AG04450 (cell line): ENCODE measurements around the gene NADK2. TPM values are rescaled to one million over a fixed set of nuclear protein-coding genes. Genes with fewer than 3 reads are reported as not detected.

Experiments used
- CTCF ChIA-PET: fragments of 300-600, 350-600 bp; formaldehyde crosslinking; extraction: SDS; loops from one replicate; lab custom pipeline; 2022; ENCODE audit warnings: antibody characterized with exemption, inconsistent platforms; lab: Charles Lee
- POLR2A ChIA-PET: fragments of 350-600 bp; formaldehyde crosslinking; extraction: SDS; loops from one replicate; lab custom pipeline; 2021; ENCODE audit warnings: antibody characterized with exemption, inconsistent platforms; lab: Yijun Ruan, JAX
- DNase-seq: peaks from one replicate; pipeline ENCODE4 v3.0.0-alpha.2; 2011; ENCODE audit warnings: low read depth, low spot score
- H3K27ac ChIP-seq: one replicate; pipeline ENCODE4 v1.5.1; 2012; ENCODE audit warnings: low read depth, low read length, control low read depth
- H3K27me3 ChIP-seq: one replicate; pipeline ENCODE4 v1.6.0; 2012; ENCODE audit warnings: low read length; ENCODE audit not compliant: control insufficient read depth, insufficient read depth
- H3K4me3 ChIP-seq: 2 replicates; pipeline ENCODE4 v1.5.1; 2011; ENCODE audit warnings: mild to moderate bottlenecking, low read depth, low read length, control low read depth
- H3K9me3 ChIP-seq: 2 replicates; pipeline ENCODE4 v1.5.1; 2012; ENCODE audit warnings: low read length; ENCODE audit not compliant: control insufficient read depth, insufficient read depth
- polyA plus RNA-seq: library from polyadenylated mRNA; depleted of rRNA; stranded (reverse); fragments of >200 nt; gene quantifications from 2 replicates; pipeline ENCODE4 v1.2.3, GENCODE V29; 2011
- TF ChIP-seq, protein P1 (sequence below): IDR thresholded peaks from 2 replicates; pipeline ENCODE4 v1.5.1; 2011; ENCODE audit warnings: low read depth, low read length, control low read depth, inconsistent platforms

Gene NADK2
- polyA plus RNA-seq, 1 experiment, result 18.5 TPM

- 0 out of 2 replicates have a peak, but pooled peaks cover 2% of the 10 kb centered on the region for H3K9me3 ChIP-seq
- no peak overlapping the region for H3K27ac ChIP-seq
- H3K27me3 ChIP-seq, result no peaks in the 10 kb centered on the region
- TF ChIP-seq, protein P1, sequence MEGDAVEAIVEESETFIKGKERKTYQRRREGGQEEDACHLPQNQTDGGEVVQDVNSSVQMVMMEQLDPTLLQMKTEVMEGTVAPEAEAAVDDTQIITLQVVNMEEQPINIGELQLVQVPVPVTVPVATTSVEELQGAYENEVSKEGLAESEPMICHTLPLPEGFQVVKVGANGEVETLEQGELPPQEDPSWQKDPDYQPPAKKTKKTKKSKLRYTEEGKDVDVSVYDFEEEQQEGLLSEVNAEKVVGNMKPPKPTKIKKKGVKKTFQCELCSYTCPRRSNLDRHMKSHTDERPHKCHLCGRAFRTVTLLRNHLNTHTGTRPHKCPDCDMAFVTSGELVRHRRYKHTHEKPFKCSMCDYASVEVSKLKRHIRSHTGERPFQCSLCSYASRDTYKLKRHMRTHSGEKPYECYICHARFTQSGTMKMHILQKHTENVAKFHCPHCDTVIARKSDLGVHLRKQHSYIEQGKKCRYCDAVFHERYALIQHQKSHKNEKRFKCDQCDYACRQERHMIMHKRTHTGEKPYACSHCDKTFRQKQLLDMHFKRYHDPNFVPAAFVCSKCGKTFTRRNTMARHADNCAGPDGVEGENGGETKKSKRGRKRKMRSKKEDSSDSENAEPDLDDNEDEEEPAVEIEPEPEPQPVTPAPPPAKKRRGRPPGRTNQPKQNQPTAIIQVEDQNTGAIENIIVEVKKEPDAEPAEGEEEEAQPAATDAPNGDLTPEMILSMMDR, result no peak
- no peak for DNase-seq
- POLR2A ChIA-PET, result interaction anchor here (0.7 kb wide), 2 partner anchors 22 to 293 kb away, joined by 3 read pairs; no protein-coding TSS in a partner anchor
- CTCF ChIA-PET, result interaction anchor here (0.6 to 3.7 kb wide), 9 partner anchors 17 to 155 kb away, joined by 3 to 31 read pairs (median 4); partner anchors contain the start of gene NADK2
- peak overlapping the region; percentile 82 for H3K4me3 ChIP-seq
Measured at GRCh38 chr5:36152324-36153297, 89.1 kb downstream of the NADK2 start.

DNA sequence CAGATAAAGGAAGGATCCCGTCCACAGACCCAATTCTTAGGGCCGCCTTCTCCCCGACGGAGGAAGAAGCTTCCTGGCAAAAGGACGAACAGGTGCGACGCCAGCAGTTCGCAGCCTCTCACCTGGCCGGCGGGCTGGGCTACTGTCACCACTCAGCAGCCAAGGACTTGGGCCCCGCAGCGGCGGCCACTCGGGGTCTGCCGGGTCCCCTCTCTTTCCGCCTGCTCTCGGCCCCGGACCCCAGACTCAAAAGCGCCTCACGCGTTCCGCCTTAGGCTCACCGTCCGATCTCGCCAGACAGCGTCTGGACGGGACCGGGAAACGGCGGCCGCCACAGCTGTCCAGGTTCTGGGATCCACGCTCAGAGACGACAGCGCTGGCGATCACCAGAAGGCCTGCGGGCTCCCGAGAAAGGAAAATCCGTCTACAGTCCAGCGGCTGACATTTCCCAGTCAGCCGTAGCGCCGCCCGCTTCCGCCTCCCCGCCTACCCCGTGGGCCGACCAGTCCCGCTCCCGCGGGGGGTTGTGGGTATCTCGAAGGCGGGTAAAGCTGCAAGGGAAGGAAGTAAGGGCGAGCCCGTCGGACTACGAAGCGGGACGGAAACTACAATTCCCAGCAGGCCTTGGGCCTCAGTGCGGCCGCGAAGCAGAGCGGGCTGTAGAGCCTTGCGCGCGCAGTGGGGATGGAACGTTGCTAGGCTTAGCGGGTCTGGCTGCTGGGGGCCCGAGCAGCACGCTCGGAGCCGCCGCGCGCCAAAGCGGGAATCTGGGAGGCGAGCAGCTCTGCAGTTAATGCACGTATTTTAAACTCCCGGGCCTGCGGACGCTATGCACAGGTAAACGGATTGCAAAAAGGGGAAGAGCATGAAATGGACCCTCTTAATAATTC lies 90.0 kb downstream of the NADK2 start, which contains the start of the genes LMBRD2 and SKP2:
TSS of gene LMBRD2 (minus strand) at position 454 of the 890 bp plus-strand sequence. CDS start 8,538 bp downstream, outside the sequence.
TSS of gene SKP2 (plus strand) at position 678 of the 890 bp plus-strand sequence. CDS start at position 830, 152 bp downstream.
- peak within 1 kb of the TSS; percentile 84 for H3K4me3 ChIP-seq
- H3K27me3 ChIP-seq, result no peaks in the 10 kb centered on the region
- H3K27ac ChIP-seq, result no peak within 1 kb of the TSS
- CTCF ChIA-PET, result interaction anchor here (0.8 to 3.7 kb wide), 7 partner anchors 18 to 544 kb away, joined by 3 to 31 read pairs (median 4); partner anchors contain the start of gene NADK2
- 0 out of 2 replicates have a peak, but pooled peaks cover 2% of the 10 kb centered on the region for H3K9me3 ChIP-seq
- peak; percentile 94 for DNase-seq
- TF ChIP-seq, protein P1, result no peak
- POLR2A ChIA-PET, result interaction anchor here (0.6 to 1.5 kb wide), 3 partner anchors 19 to 292 kb away, joined by 3 to 5 read pairs (median 5); partner anchors contain the start of gene NADK2

DNA sequence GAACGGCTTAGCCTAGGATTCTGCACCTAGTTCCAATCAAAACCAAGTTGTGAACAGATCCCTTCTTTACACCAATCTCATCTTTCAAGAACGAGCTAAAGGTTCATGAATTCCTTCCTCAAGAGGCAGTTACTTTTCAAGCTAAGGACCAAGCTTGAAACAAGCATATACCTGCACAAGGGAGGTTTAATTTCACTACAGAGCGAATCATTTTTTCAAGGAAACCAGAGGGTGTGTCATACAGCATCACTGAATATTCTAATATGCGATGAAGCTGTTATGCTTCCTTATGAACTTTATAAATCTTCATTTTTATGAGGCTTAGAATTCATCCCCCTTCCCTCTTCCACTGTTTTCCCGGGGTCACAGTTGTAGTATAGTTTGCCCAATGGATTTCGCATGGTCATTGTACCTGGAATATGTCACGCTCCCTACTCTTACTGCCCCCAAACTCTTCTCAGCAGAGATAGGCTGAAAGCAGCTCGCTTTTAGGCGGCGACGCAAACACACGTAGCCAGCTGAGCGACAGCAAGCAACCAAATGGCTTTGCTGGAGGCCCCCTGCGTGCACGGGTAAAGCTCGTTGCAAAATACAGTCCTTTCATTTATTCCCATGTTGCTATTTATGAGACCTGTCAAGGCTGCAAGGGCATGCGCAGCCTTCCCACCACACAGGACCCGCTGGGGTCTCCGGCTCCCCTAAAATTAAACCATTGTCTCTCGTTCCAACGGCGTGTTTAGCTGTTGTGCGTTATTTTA lies 90.9 kb downstream of the NADK2 start:
- TF ChIP-seq, protein P1, result peak; percentile 15
- no peak overlapping the region for H3K27ac ChIP-seq
- POLR2A ChIA-PET, result interaction anchor here (0.6 to 1.5 kb wide), 2 partner anchors 19 to 91 kb away, joined by 5 read pairs; partner anchors contain the start of gene NADK2

GRCh38 chr5:36147681-36148080 lies 94.0 kb downstream of the NADK2 start:
- Histone ChIP-seq H3K4me3 (no peak overlapping the region), H3K27me3 (no peaks in the 10 kb centered on the region), H3K27ac (no peak overlapping the region), H3K9me3 (0 out of 2 replicates have a peak, but pooled peaks cover 2% of the 10 kb centered on the region)
- POLR2A ChIA-PET, result no interaction called here
- TF ChIP-seq, protein P1, result no peak
- DNase-seq, result no peak
- CTCF ChIA-PET, result interaction anchor here (1.0 kb wide), 1 partner anchor 69 kb away, joined by 5 read pairs; no protein-coding TSS in a partner anchor

More for the DNA sequence above, 90.9 kb downstream of the NADK2 start:
- Histone ChIP-seq H3K9me3 (0 out of 2 replicates have a peak, but pooled peaks cover 2% of the 10 kb centered on the region), H3K4me3 (peak overlapping the region; percentile 84), H3K27me3 (no peaks in the 10 kb centered on the region)
- no peak for DNase-seq
- CTCF ChIA-PET, result interaction anchor here (0.8 to 3.7 kb wide), 3 partner anchors 27 to 545 kb away, joined by 3 to 31 read pairs (median 4); no protein-coding TSS in a partner anchor
